GM18858 (cell line): ENCODE data around the gene TMEM132C.

Experiments
- ATAC-seq: cut with Tn5 transposase; IDR thresholded peaks from one replicate; pipeline ENCODE4 v1.9.1; 2021; ENCODE audit not compliant: unreplicated experiment

TMEM132C gene

DNA sequence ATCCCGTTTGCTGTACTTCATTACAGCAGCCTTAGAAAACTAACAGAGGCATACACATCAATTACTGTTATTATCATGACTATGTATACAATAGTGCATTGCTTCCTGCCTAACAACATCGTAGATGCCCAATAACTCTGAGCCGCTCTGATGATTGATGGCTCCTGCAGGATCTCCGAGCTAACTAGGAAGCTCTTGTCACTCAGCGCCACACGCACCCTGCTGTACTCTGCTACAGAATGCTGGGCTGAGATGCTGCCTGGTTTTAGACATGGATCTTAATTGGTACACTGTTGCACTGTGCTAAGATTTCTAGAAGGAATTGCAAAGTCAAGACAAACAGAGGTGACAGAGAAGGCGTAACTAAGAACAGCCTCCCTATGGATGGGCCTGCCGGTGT is 387.5 kb downstream of the TMEM132C start:
- no peak for ATAC-seq

- no peak for ATAC-seq
Observed at GRCh38 chr12:128657378-128657777, 390.4 kb downstream of the TMEM132C start.

- no peak for ATAC-seq
Observed at GRCh38 chr12:128660532-128661225, 393.7 kb downstream of the TMEM132C start.

DNA sequence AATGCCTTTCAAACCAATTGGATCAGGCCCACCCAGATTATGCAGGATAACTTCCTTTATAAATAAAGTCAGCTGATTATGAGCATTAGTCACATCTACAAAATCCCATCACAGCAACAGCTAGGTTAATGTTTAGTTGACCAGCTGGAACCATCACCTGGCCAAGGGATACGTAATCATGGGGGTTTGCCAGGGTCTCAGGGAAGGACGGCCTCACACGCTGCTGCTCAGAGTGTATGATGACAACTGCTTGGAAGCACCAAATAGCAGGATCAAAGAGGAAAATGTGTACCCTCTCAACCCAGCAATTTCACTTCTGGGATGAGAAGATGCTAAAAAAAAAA is 394.2 kb downstream of the TMEM132C start:
- no peak for ATAC-seq

DNA sequence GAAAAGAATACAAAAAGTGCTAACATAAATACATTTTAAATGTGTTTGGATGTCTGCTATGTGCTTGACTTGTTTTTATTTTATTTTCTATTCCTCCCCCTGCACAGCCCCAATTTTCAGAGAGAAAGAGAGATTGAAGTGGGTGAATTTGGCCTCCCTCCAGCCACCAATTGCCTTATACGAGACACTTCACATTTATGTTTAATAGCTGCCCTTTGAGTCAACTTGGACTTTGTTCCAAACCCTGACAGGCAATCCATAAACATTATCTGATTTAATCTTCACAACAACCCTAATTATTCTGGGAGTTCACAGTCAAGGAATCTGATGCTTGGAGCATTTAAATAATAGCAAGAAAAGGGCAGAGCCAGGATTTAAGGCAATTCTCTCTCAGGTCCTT is 395.1 kb downstream of the TMEM132C start:
- no peak for ATAC-seq

GRCh38 chr12:128664501-128664900 is 397.5 kb downstream of the TMEM132C start:
- no peak for ATAC-seq

DNA sequence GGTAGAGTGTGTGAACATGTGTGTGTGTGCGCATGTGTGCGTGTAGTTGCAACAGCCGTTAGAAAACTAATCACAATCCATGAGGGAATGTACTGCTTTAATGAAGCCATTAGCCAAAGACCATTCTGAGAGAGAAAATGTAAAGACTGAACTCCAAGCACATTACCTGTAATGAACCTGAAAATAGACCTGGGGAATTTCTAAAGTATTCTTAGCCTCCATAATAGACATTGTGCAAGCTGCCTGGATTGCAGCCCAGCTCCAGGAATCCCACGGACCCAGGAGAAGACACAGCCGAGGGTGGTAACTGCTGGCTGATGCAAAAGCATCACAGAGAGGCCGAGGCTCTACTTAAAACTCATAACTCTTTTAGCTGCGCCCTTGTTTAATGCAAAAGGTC is 400.2 kb downstream of the TMEM132C start:
- ATAC-seq = no peak

- ATAC-seq = no peak
Observed at GRCh38 chr12:128671528-128672042, 404.6 kb downstream of the TMEM132C start.

- no peak for ATAC-seq
Observed at GRCh38 chr12:128672428-128672827, 405.5 kb downstream of the TMEM132C start.

- ATAC-seq = no peak
Observed at GRCh38 chr12:128672893-128673292, 405.9 kb downstream of the TMEM132C start.

- no peak for ATAC-seq
Observed at GRCh38 chr12:128675576-128675975, 408.6 kb downstream of the TMEM132C start.

DNA sequence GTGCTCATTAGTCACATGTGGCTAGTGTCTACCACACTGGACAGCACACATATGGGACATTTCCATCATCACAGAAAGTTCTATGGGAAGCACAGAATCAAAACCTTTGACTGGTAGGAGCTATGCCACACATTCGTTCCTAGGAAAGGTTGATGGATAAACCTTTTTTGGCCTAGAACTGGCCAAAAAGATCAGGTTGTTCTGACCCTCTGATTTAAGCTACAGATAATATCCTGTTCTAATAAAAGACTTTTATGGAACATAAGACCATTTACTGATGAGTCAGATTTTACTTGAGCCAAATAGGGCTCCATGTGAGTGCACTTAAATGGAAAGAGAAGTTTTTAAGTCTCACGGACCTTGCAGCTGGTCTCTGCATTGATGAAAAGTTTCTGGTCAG is 413.6 kb downstream of the TMEM132C start:
- ATAC-seq = no peak

GRCh38 chr12:128682548-128683275 is 415.7 kb downstream of the TMEM132C start:
- no peak for ATAC-seq

- ATAC-seq = no peak
Observed at GRCh38 chr12:128684352-128684751, 417.4 kb downstream of the TMEM132C start.

- no peak for ATAC-seq
Observed at GRCh38 chr12:128685903-128686475, 419.0 kb downstream of the TMEM132C start.

GRCh38 chr12:128687851-128688250 is 420.9 kb downstream of the TMEM132C start:
- no peak for ATAC-seq

DNA sequence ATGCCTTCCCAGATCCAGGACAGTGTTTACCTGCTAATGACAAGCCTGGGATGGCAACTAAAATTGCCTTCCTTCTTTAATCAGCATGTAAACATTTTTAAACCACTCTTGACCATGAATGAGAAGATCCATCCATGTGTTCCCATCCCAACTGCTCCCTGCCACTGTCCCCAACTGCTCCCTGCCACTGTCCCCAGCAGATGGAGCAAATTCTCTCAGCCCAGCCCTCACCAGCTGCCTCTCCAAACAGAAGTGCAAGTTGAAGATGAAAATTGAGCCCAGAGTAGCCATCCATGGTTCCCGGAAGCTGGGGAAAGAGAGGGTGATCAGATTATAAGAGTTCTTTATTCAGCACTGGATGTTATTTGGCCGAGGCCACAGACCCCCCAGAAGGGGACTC is 423.7 kb downstream of the TMEM132C start:
- ATAC-seq = no peak

DNA sequence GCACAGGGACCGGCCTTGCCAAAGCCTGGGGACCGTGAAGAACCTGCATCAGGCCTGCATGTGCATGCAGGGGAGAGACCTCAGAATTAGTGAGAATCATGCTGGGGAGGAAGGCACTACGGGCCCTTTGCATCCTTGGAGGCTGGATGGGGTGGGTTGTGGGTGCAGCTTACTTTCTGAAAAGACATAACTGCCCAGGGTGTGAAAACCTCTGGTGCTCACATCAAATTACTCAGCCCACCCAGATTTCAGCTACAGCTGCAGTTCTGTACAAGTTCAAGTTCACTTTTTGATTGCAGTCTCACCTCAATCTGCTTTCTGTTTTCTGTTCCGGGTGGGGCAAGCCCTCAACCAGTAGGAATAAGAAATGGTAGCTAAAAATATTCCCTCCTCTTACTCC is 426.1 kb downstream of the TMEM132C start:
- no peak for ATAC-seq

DNA sequence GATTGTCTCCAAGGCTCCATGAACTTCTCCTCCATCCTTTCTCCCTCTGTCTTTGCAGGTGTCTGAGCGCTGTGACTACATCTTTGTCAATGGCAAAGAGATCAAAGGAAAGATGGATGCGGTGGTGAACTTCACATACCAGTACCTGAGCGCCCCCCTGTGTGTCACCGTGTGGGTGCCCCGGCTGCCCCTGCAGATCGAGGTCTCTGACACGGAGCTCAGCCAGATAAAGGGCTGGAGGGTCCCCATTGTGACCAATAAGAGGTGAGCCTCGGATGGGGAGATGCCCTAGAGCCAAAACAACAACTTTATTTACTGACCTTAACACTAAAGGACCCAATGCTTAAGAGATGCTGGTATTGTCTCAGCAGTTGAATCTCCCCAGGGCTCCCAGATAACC is 426.8 kb downstream of the TMEM132C start:
- ATAC-seq = no peak

GRCh38 chr12:128694445-128694844 is 427.5 kb downstream of the TMEM132C start:
- no peak for ATAC-seq

GRCh38 chr12:128695697-128696096 is 428.7 kb downstream of the TMEM132C start:
- ATAC-seq = no peak

GRCh38 chr12:128698301-128698972 is 431.5 kb downstream of the TMEM132C start:
- ATAC-seq = no peak
